GM18519 (cell line): ENCODE results near the gene CXCL13.
"Not testable (repeated sequence)": the region's sequence is repeated elsewhere in the genome, so short reads cannot be mapped to it uniquely, and the experiment has no call there.

Source experiments
- ATAC-seq: cut with Tn5 transposase; IDR thresholded peaks from one replicate; pipeline ENCODE4 v1.9.1; 2021; ENCODE audit warnings: mild to moderate bottlenecking, moderate library complexity; ENCODE audit not compliant: unreplicated experiment, low FRiP score

CXCL13 gene

DNA sequence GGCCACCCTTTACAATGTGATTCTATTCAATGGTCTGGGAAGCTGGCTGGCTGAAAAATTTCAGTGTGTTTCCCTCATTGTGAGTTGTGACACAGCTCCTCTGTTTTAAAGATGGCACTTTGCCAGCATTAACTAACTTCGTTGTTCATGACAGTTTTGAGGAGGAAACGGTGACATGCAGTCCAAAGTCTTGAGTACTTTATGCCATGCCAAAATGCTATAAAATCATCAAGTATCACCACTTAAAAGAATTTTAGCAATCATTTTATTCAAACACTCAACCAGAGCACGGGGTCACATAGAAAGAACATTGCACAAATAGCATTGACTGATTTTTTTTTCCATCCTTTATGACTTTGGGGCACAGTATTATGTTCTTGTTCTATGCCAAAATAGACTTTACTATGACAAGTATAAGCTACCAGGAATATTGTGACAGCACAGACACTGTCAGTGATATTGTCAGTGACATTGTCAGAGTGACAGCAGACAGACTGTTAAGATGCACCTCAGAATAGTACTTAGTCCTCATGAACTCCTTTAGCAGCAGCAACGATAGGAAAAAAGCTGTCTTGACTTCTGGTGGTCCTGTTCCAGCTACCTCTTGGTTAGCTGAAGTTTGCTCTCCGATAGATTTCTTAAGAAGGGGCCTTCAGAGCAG, 46.7 kb downstream of the CXCL13 start:
- ATAC-seq = no peak

DNA sequence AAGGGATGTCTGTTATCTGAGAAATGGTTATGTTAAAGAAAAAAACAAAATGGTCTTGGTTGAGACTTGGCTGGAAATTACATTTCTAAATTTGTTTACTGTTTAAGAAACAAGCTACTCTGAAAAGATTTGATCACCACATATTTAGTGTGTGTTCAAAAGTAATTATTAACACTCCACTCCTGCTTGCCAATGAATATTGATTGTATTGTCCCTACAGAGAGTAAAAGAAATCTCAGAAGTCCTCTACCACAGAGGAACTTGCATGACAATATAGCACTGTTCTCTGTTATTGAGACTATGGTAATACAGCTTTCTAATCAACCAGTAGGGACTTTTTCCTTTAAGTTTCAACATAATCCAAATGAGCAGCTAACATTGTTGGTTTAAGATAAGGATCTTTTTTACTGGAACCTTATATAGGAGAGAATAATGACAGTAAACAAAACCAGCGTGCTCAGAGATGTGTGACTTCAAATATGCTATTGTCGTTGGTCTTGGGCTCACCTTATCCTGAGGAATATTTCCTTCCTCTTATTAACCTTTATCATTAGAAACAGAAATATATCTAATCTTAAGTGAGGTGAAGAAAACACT, 47.6 kb downstream of the CXCL13 start:
- ATAC-seq = no peak

DNA sequence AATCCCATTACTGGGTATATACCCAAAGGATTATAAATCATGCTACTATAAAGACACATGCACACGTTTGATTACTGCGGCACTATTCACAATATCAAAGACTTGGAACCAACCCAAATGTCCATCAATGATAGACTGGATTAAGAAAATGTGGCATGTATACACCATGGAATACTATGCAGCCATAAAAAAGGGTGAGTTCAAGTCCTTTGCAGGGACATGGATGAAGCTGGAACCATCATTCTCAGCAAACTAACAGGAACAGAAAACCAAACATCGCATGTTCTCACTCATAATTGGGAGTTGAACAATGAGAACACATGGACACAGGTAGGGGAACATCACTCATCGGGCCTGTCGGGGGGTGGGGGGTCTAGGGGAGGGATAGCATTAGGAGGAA, 54.7 kb downstream of the CXCL13 start:
- ATAC-seq = not testable (repeated sequence)
